HCT116 (cell line): ENCODE measurements around the gene DENND1A. TPM values are rescaled to one million over a fixed set of nuclear protein-coding genes. Genes with fewer than 3 reads are reported as not detected.

Experiments
- ATAC-seq: fragments of 200-7000 bp; cut with Tn5 transposase; 2 replicates; pipeline ENCODE4 v1.9.1; 2020; ENCODE audit warnings: mild to moderate bottlenecking, moderate library complexity
- BruUV-seq: library from RNA; stranded (reverse); fragments of 400-500 nt; replicated peaks from 2 replicates; lab custom pipeline; 2021; lab: Mats Ljungman, UMichigan
- CTCF ChIA-PET: fragments of 300-600 bp; sonication (Branson Sonifier 250); formaldehyde crosslinking; loops from one replicate; lab custom pipeline; 2021; ENCODE audit warnings: antibody characterized with exemption; lab: Charles Lee
- POLR2A ChIA-PET: fragments of 300-600, 350-600 bp; sonication (Branson Sonifier 250); formaldehyde crosslinking; loops from one replicate; lab custom pipeline; 2021; ENCODE audit warnings: antibody characterized with exemption; lab: Charles Lee
- RAD21 ChIA-PET, 2 experiments: fragments of 300-600 bp; sonication (Branson Sonifier 250); formaldehyde crosslinking; loops; one replicate each; lab custom pipeline; 2023; ENCODE audit warnings: low total read pairs in 2 of 2; ENCODE audit not compliant: uncharacterized antibody in 2 of 2, unreplicated experiment in 2 of 2, low non-redundant PET in 1 of 2; lab: Charles Lee
- DNase-seq: peaks from one replicate; pipeline ENCODE4 v3.0.0-alpha.2; 2010; ENCODE audit warnings: low read depth, low spot score
- H2AFZ ChIP-seq: fragments of 200-600 bp; shearing (Covaris generic), sonication (generic); 2 replicates; pipeline ENCODE4 v1.6.1; 2017; ENCODE audit warnings: low read depth, mixed run types, mixed read lengths, antibody characterized with exemption, low read length; ENCODE audit not compliant: poor library complexity, severe bottlenecking
- H3K27ac ChIP-seq: 2 replicates; pipeline ENCODE4 v1.5.1; 2012; ENCODE audit warnings: low read depth, low read length
- H3K27me3 ChIP-seq: fragments of 200-600 bp; sonication (generic); 2 replicates; pipeline ENCODE4 v1.6.1; 2016; ENCODE audit warnings: mixed run types, low read length, mixed read lengths; ENCODE audit not compliant: insufficient read depth
- H3K36me3 ChIP-seq, 2 experiments: fragments of 200-500 bp in 1 of 2; fragments of 200-600 bp in 1 of 2; sonication (Bioruptor generic) in 1 of 2; sonication (generic) in 1 of 2; 2 replicates each; pipeline versions ENCODE4 v1.5.1 to v1.6.1; 2014 to 2016; ENCODE audit warnings: low read length in 2 of 2, inconsistent platforms in 1 of 2, mixed read lengths in 1 of 2, mixed run types in 1 of 2; ENCODE audit not compliant: insufficient read depth in 2 of 2, control insufficient read depth in 1 of 2
- H3K4me1 ChIP-seq, 2 experiments: fragments of 200-600 bp in 1 of 2; sonication (generic) in 1 of 2; 2 replicates each; pipeline versions ENCODE4 v1.5.1 to v1.6.1; 2012 to 2017; ENCODE audit warnings: low read length in 2 of 2, inconsistent platforms in 1 of 2, mild to moderate bottlenecking in 1 of 2, mixed read lengths in 1 of 2, mixed run types in 1 of 2, moderate library complexity in 1 of 2; ENCODE audit not compliant: insufficient read depth in 2 of 2, control insufficient read depth in 1 of 2
- H3K4me2 ChIP-seq: fragments of 200-600 bp; sonication (generic); 2 replicates; pipeline ENCODE4 v1.6.1; 2017; ENCODE audit warnings: mixed run types, low read length, mixed read lengths
- H3K4me3 ChIP-seq, 2 experiments: fragments of 200-600 bp in 1 of 2; sonication (generic) in 1 of 2; replicated peaks in 1 of 2; 2 replicates each; pipeline ENCODE4 v1.5.1; 2011 to 2016; ENCODE audit warnings: low read length in 2 of 2, control low read depth in 1 of 2, low read depth in 1 of 2, mild to moderate bottlenecking in 1 of 2, mixed read lengths in 1 of 2, mixed run types in 1 of 2
- H3K79me2 ChIP-seq: fragments of 200-600 bp; sonication (generic); 2 replicates; pipeline ENCODE4 v1.6.1; 2017; ENCODE audit warnings: mild to moderate bottlenecking, mixed run types, low read length, moderate library complexity, mixed read lengths; ENCODE audit not compliant: insufficient read depth
- H3K9ac ChIP-seq: fragments of 200-600 bp; sonication (generic); 2 replicates; pipeline ENCODE4 v1.6.1; 2016; ENCODE audit warnings: low read length, mixed read lengths
- H3K9me2 ChIP-seq: fragments of 200-600 bp; sonication (generic), shearing (Covaris generic); 2 replicates; pipeline ENCODE4 v1.6.1; 2017; ENCODE audit warnings: mixed run types, mild to moderate bottlenecking, moderate library complexity; ENCODE audit not compliant: insufficient read depth
- H3K9me3 ChIP-seq, 2 experiments: fragments of 200-500 bp in 1 of 2; fragments of 200-600 bp in 1 of 2; sonication (Bioruptor generic) in 1 of 2; sonication (generic) in 1 of 2; 2 replicates each; pipeline ENCODE4 v1.6.1; 2014 to 2017; ENCODE audit warnings: low read length in 2 of 2, mixed read lengths in 2 of 2, inconsistent platforms in 1 of 2, low read depth in 1 of 2, mild to moderate bottlenecking in 1 of 2, mixed run types in 1 of 2, moderate library complexity in 1 of 2; ENCODE audit not compliant: control insufficient read depth in 1 of 2, insufficient read depth in 1 of 2
- H4K20me1 ChIP-seq: fragments of 200-600 bp; sonication (generic), shearing (Covaris generic); 2 replicates; pipeline ENCODE4 v1.6.1; 2017; ENCODE audit warnings: mixed run types, mild to moderate bottlenecking, moderate library complexity; ENCODE audit not compliant: insufficient read depth
- CBX3 ChIP-seq: IDR thresholded peaks from 2 replicates; pipeline ENCODE4 v1.6.1; 2012; ENCODE audit warnings: low read depth
- CEBPB ChIP-seq: IDR thresholded peaks from 2 replicates; pipeline ENCODE4 v1.6.1; 2012; ENCODE audit warnings: low read depth
- CTCF ChIP-seq, 3 experiments: fragments of 200-600 bp in 1 of 3; sonication (generic) in 1 of 3; IDR thresholded peaks in 2 of 3; conservative IDR thresholded peaks in 1 of 3; 2 replicates each; pipeline ENCODE4 v1.5.1; 2012 to 2017; ENCODE audit warnings: low read depth in 2 of 3, low read length in 2 of 3, antibody characterized with exemption in 1 of 3, borderline replicate concordance in 1 of 3, control low read depth in 1 of 3, mild to moderate bottlenecking in 1 of 3, mixed read lengths in 1 of 3, mixed run types in 1 of 3, moderate library complexity in 1 of 3; ENCODE audit not compliant: insufficient read depth in 1 of 3
- EGR1 ChIP-seq: IDR thresholded peaks from 2 replicates; pipeline ENCODE4 v1.6.1; 2012; ENCODE audit warnings: low read depth
- ELF1 ChIP-seq: IDR thresholded peaks from 2 replicates; pipeline ENCODE4 v1.6.1; 2012; ENCODE audit warnings: low read depth, borderline replicate concordance
- EZH2 ChIP-seq: fragments of 200-600 bp; sonication (generic); IDR thresholded peaks from 2 replicates; pipeline ENCODE4 v1.6.1; 2017; ENCODE audit warnings: antibody characterized with exemption, mixed run types
- EZH2phosphoT487 ChIP-seq: fragments of 200-600 bp; IDR thresholded peaks from 2 replicates; pipeline ENCODE4 v1.6.1; 2018; ENCODE audit warnings: antibody characterized with exemption, borderline replicate concordance
- FOSL1 ChIP-seq: IDR thresholded peaks from 2 replicates; pipeline ENCODE4 v1.6.1; 2012; ENCODE audit warnings: low read depth
- POLR2A ChIP-seq: IDR thresholded peaks from 2 replicates; pipeline ENCODE4 v1.7.0; 2011; ENCODE audit warnings: borderline replicate concordance; ENCODE audit not compliant: insufficient read depth, insufficient read length; ENCODE audit errors: extremely low read depth
- POLR2AphosphoS5 ChIP-seq: IDR thresholded peaks from 2 replicates; pipeline ENCODE4 v1.6.1; 2011; ENCODE audit warnings: mild to moderate bottlenecking, low read depth, low read length, moderate library complexity
- RAD21 ChIP-seq: IDR thresholded peaks from 2 replicates; pipeline ENCODE4 v1.6.1; 2012; ENCODE audit warnings: low read depth, mild to moderate bottlenecking
- SP1 ChIP-seq: IDR thresholded peaks from 2 replicates; pipeline ENCODE4 v1.6.1; 2012; ENCODE audit warnings: low read depth
- SRF ChIP-seq: IDR thresholded peaks from 2 replicates; pipeline ENCODE4 v1.6.1; 2012; ENCODE audit warnings: low read depth
- TCF7L2 ChIP-seq: IDR thresholded peaks from 2 replicates; pipeline ENCODE4 v1.7.0; 2011; ENCODE audit warnings: borderline replicate concordance, inconsistent platforms; ENCODE audit not compliant: insufficient read depth, insufficient read length; ENCODE audit errors: extremely low read depth
- YY1 ChIP-seq: IDR thresholded peaks from 2 replicates; pipeline ENCODE4 v1.6.1; 2011; ENCODE audit warnings: low read length, low read depth, moderate library complexity, mild to moderate bottlenecking; ENCODE audit not compliant: insufficient replicate concordance; ENCODE audit errors: extremely low read depth
- ZFX ChIP-seq: fragments of 450-650 bp; IDR thresholded peaks from 2 replicates; pipeline ENCODE4 v1.6.1; 2017
- ZNF274 ChIP-seq: fragments of 200-500 bp; sonication (Bioruptor generic); IDR thresholded peaks from 2 replicates; pipeline ENCODE4 v1.6.1; 2014; ENCODE audit warnings: mild to moderate bottlenecking, low read depth, low read length, inconsistent platforms
- intact Hi-C: fragments of 100-400 bp; cut with micrococcal nuclease; formaldehyde crosslinking; loops from 2 replicates; pipeline ENCODE4 v1.10.0; 2022
- total RNA-seq: library from RNA; stranded (reverse); gene quantifications from one replicate; pipeline ENCODE4 v1.2.1, GENCODE V29; 2021; ENCODE audit not compliant: unreplicated experiment
- TF ChIP-seq, protein P1 (sequence below): IDR thresholded peaks from 2 replicates; pipeline ENCODE4 v1.6.1; 2012

Gene DENND1A
- total RNA-seq, 1 experiment from 2014 or later = 33.0 TPM

DNA sequence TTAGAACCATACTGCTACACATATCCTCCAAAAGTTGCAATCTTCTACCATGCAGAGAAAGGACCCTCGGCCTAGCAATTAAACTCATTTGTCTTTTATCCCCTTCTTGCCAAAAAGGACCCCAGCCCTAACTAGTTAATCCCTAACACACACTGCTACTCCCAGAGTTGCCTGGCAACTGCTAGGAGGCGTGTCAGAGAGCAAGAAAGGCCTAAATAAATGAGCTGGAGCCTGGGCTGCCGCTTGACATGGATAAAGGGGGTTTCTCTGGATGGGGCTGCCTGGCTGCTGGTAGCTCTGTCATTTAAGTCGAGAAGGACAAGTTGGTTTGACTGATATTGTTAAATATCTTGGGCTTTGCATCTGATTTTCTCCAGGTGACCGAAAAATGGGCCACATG is 379.1 kb downstream of the DENND1A start (continued):
- TF ChIP-seq CTCF (IDR thresholded peaks at IDR 0.05 in 2 of 3, conservative IDR thresholded peaks at IDR 0.05 in 1 of 3; ENCODE audit: borderline replicate concordance in 1 of 3, insufficient read depth in 1 of 3, low read depth in 2 of 3, low read length in 2 of 3) (no peak), EGR1 (no peak), ZNF274 (no peak), EZH2phosphoT487 (no peak)

DNA sequence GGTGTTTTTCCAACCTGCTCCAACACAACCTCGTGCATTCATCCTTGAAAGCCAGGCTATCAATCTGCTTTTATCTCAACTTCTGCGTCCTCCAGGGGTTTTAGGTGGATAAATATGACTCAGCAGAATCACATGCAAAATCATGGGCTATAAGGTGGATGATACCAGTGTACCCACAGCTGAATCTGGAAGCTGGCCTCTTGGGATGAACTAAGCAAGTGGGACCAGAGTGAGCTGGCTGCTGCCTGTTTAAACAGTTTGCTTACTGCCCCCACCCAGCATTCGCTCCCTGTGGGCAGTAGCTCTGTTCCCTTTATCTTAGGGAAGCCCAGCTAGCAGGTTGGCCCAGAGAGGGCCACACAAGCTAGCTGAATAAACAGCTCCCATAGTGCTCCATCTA is 379.9 kb downstream of the DENND1A start:
- intact Hi-C loops = no loop called here
- Histone ChIP-seq H2AFZ (no peak overlapping the region), H3K27me3 (no peaks in the 10 kb centered on the region), H3K9me3 (no peaks in the 10 kb centered on the region), H3K9me2 (no peaks in the 10 kb centered on the region), H3K36me3 (no peaks in the 10 kb centered on the region), H3K27ac (no peak overlapping the region), H3K4me1 (no peaks in the 10 kb centered on the region)
- ChIA-PET POLR2A (no interaction called here), RAD21 (no interaction called here)
- no peak for DNase-seq
- TF ChIP-seq POLR2A (no peak), YY1 (no peak), SRF (no peak), ELF1 (no peak), CBX3 (no peak), FOSL1 (no peak), TCF7L2 (no peak), SP1 (no peak), RAD21 (no peak), POLR2AphosphoS5 (no peak), EZH2phosphoT487 (no peak), EZH2 (no peak), CEBPB (no peak), ZFX (no peak), ZNF274 (no peak)
- TF ChIP-seq, protein P1, sequence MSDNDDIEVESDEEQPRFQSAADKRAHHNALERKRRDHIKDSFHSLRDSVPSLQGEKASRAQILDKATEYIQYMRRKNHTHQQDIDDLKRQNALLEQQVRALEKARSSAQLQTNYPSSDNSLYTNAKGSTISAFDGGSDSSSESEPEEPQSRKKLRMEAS = no peak
- TF ChIP-seq, all 23 proteins: peak for 0
- Histone ChIP-seq H4K20me1 (no peaks in the 10 kb centered on the region), H3K79me2 (no peaks in the 10 kb centered on the region), H3K9ac (no peak overlapping the region), H3K4me2 (no peak overlapping the region), H3K4me3 (no peak overlapping the region)
- CTCF ChIA-PET = no interaction called here
- no peak for ATAC-seq
- BruUV-seq = no TSS peak
